ENCODE data around the gene OR9K2. TPM values are rescaled to one million over a fixed set of nuclear protein-coding genes. Genes with fewer than 3 reads are reported as not detected.
"Not testable (repeated sequence)": the region's sequence is repeated elsewhere in the genome, so short reads cannot be mapped to it uniquely, and the experiment has no call there.

Gene OR9K2
- total RNA-seq, 1 experiment from 2014 or later, result not detected

DNA sequence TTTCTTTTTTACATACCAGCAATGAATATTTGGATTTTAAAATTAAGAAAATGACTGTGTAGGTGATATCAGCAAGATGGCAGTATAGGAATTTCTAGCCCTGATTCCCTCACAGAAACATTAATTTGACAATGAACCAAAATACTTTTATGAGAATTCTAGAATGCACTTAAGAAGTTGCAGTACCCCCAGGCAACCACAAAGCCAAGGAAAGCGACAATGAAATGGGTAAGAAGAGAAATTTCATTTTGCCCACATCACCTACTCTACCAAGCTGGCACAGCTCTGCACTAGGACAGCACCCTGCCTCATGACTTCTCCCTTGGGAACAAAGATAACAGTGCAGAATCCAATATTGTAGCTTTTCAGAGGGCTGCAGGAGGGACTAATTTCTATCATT lies 6.6 kb downstream of the OR9K2 start:
- no peaks in the 10 kb centered on the region for H3K9me2 ChIP-seq (ENCODE audit: insufficient read depth)
- H3K9me3 ChIP-seq (ENCODE audit: insufficient read depth, low read depth), result no peaks in the 10 kb centered on the region
- no peak overlapping the region for H2AFZ ChIP-seq
- DNase-seq, result no peak
- POLR2A ChIA-PET (ENCODE audit: unreplicated experiment), result interaction anchor here (0.6 kb wide), 1 partner anchor 42 kb away, joined by 3 read pairs; no protein-coding TSS in a partner anchor
- CTCF ChIA-PET, result no interaction called here
- H3K36me3 ChIP-seq (ENCODE audit: low read depth), result no peaks in the 10 kb centered on the region
- H3K27ac ChIP-seq, result no peak overlapping the region
- intact Hi-C loops (cut with micrococcal nuclease; ENCODE audit: unreplicated experiment), result no loop called here
- no peaks in the 10 kb centered on the region for H4K20me1 ChIP-seq (ENCODE audit: insufficient read depth)
- no peaks in the 10 kb centered on the region for H3F3A ChIP-seq (ENCODE audit: insufficient read depth, low read depth)
- H3K4me2 ChIP-seq, result no peak overlapping the region
- no peaks in the 10 kb centered on the region for H3K4me1 ChIP-seq (replicated peaks; ENCODE audit: insufficient read depth)
- no peak overlapping the region for H3K4me3 ChIP-seq
- H3K79me2 ChIP-seq (ENCODE audit: low read depth), result no peaks in the 10 kb centered on the region
- H3K27me3 ChIP-seq (ENCODE audit: insufficient read depth, low read depth), result no peaks in the 10 kb centered on the region
- TF ChIP-seq, protein P1, sequence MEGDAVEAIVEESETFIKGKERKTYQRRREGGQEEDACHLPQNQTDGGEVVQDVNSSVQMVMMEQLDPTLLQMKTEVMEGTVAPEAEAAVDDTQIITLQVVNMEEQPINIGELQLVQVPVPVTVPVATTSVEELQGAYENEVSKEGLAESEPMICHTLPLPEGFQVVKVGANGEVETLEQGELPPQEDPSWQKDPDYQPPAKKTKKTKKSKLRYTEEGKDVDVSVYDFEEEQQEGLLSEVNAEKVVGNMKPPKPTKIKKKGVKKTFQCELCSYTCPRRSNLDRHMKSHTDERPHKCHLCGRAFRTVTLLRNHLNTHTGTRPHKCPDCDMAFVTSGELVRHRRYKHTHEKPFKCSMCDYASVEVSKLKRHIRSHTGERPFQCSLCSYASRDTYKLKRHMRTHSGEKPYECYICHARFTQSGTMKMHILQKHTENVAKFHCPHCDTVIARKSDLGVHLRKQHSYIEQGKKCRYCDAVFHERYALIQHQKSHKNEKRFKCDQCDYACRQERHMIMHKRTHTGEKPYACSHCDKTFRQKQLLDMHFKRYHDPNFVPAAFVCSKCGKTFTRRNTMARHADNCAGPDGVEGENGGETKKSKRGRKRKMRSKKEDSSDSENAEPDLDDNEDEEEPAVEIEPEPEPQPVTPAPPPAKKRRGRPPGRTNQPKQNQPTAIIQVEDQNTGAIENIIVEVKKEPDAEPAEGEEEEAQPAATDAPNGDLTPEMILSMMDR (conservative IDR thresholded peaks at IDR 0.05), result no peak
- TF ChIP-seq EZH2 (IDR thresholded peaks at IDR 0.05; ENCODE audit: low read depth), result no peak
- no TSS peak for BruUV-seq (replicated peaks)

DNA sequence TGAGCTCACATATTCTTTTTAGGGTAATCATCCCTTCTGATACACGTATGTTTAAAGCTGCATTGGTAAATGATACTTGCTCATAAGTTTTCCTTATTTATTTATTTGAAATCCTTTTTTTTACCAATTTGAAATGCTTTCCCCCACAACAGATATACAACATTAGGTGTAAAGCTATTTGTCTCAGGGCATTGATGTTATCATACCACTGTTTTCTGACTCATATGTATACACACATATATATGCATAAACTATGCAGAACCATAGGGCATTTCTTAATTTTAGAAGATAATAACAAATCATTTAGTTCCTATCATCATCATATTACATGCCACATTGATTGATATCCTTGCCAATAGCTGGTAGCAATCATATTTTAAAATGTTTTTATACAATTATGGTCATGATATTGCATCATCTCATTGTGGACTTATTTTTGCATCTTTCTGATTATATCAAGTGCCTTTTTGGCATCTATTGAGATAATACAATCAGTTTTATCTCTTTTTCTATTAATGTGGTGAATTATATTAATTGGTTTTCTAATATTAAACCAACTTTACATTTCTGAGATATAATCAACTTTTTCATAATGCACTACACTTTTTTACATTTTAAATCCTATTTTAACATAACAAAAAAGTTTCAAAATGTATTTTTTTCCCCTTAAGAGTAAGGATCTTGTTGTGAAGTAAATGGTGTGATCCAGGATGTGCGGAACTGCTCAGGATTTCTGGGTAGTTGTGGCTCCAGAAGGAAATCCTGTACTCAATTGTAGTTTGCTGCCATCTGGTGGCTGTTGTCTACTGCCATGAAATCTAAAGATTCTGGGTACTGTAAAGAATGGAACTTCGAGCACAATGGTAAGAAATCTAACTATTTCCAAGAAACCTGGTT lies 16.7 kb downstream of the OR9K2 start:
- DNase-seq, result peak in 1 of 2 experiments; percentile 10
- no peaks in the 10 kb centered on the region for H3K9me2 ChIP-seq (ENCODE audit: insufficient read depth)
- no peak overlapping the region for H3K4me3 ChIP-seq
- H3K9me3 ChIP-seq (ENCODE audit: insufficient read depth, low read depth), result no peaks in the 10 kb centered on the region
- no peak overlapping the region for H2AFZ ChIP-seq
- peaks cover 3% of the 10 kb centered on the region; the same call in 1 of the 2 replicates for H3K27me3 ChIP-seq (ENCODE audit: insufficient read depth, low read depth)
- BruUV-seq (replicated peaks), result no TSS peak
- no peak overlapping the region for H3K27ac ChIP-seq
- H3K79me2 ChIP-seq (ENCODE audit: low read depth), result no peaks in the 10 kb centered on the region
- POLR2A ChIA-PET (ENCODE audit: unreplicated experiment), result no interaction called here
- intact Hi-C loops (cut with micrococcal nuclease; ENCODE audit: unreplicated experiment), result loop anchor here (1.0 kb wide), 2 partner anchors 70 to 150 kb away; no protein-coding TSS in a partner anchor
- H3F3A ChIP-seq (ENCODE audit: insufficient read depth, low read depth), result no peaks in the 10 kb centered on the region
- H3K4me2 ChIP-seq, result no peak overlapping the region
- CTCF ChIA-PET, result no interaction called here
- H3K36me3 ChIP-seq (ENCODE audit: low read depth), result no peaks in the 10 kb centered on the region
- no peak for TF ChIP-seq EZH2 (IDR thresholded peaks at IDR 0.05; ENCODE audit: low read depth)
- TF ChIP-seq, protein P1 (conservative IDR thresholded peaks at IDR 0.05), result peak; percentile 67
- no peaks in the 10 kb centered on the region for H3K4me1 ChIP-seq (replicated peaks; ENCODE audit: insufficient read depth)
- no peaks in the 10 kb centered on the region for H4K20me1 ChIP-seq (ENCODE audit: insufficient read depth)

GRCh38 chr12:55143566-55143870 lies 17.3 kb downstream of the OR9K2 start:
- H3K27ac ChIP-seq, result no peak overlapping the region
- no peaks in the 10 kb centered on the region for H3K9me2 ChIP-seq (ENCODE audit: insufficient read depth)
- DNase-seq, result no peak
- H3K27me3 ChIP-seq (ENCODE audit: insufficient read depth, low read depth), result peaks cover 3% of the 10 kb centered on the region; the same call in 1 of the 2 replicates
- no peaks in the 10 kb centered on the region for H3F3A ChIP-seq (ENCODE audit: insufficient read depth, low read depth)
- H4K20me1 ChIP-seq (ENCODE audit: insufficient read depth), result no peaks in the 10 kb centered on the region
- TF ChIP-seq EZH2 (IDR thresholded peaks at IDR 0.05; ENCODE audit: low read depth), result no peak
- TF ChIP-seq, protein P1 (conservative IDR thresholded peaks at IDR 0.05), result peak; percentile 24; the same call in 1 of the 2 replicates
- H3K4me2 ChIP-seq, result no peak overlapping the region
- POLR2A ChIA-PET (ENCODE audit: unreplicated experiment), result no interaction called here
- CTCF ChIA-PET, result no interaction called here
- no peak overlapping the region for H3K4me3 ChIP-seq
- BruUV-seq (replicated peaks), result no TSS peak
- H3K79me2 ChIP-seq (ENCODE audit: low read depth), result no peaks in the 10 kb centered on the region
- no peaks in the 10 kb centered on the region for H3K36me3 ChIP-seq (ENCODE audit: low read depth)
- no peaks in the 10 kb centered on the region for H3K9me3 ChIP-seq (ENCODE audit: insufficient read depth, low read depth)
- no peak overlapping the region for H2AFZ ChIP-seq
- intact Hi-C loops (cut with micrococcal nuclease; ENCODE audit: unreplicated experiment), result loop anchor here (1.0 kb wide), 2 partner anchors 70 to 150 kb away; no protein-coding TSS in a partner anchor
- H3K4me1 ChIP-seq (replicated peaks; ENCODE audit: insufficient read depth), result no peaks in the 10 kb centered on the region

- H3K4me1 ChIP-seq (replicated peaks; ENCODE audit: insufficient read depth); H3K79me2 ChIP-seq (ENCODE audit: low read depth); POLR2A ChIA-PET (ENCODE audit: unreplicated experiment); H3F3A ChIP-seq (ENCODE audit: insufficient read depth, low read depth); H3K4me2 ChIP-seq; H2AFZ ChIP-seq; H3K27ac ChIP-seq; H4K20me1 ChIP-seq (ENCODE audit: insufficient read depth); DNase-seq; H3K9me3 ChIP-seq (ENCODE audit: insufficient read depth, low read depth); H3K27me3 ChIP-seq (ENCODE audit: insufficient read depth, low read depth); CTCF ChIA-PET; intact Hi-C loops (cut with micrococcal nuclease; ENCODE audit: unreplicated experiment); H3K9me2 ChIP-seq (ENCODE audit: insufficient read depth); H3K36me3 ChIP-seq (ENCODE audit: low read depth); H3K4me3 ChIP-seq; BruUV-seq (replicated peaks): not testable (repeated sequence)
Observed at GRCh38 chr12:55167010-55167640, 40.9 kb downstream of the OR9K2 start.

Measured in PC-9 (cell line).